HCT116 (cell line): ENCODE data around the gene TSPOAP1.

Experiments used
- CEBPB ChIP-seq: IDR thresholded peaks from 2 replicates; pipeline ENCODE4 v1.6.1; 2012; ENCODE audit warnings: low read depth
- CTCF ChIP-seq, 3 experiments: fragments of 200-600 bp in 1 of 3; sonication (generic) in 1 of 3; IDR thresholded peaks in 2 of 3; conservative IDR thresholded peaks in 1 of 3; 2 replicates each; pipeline ENCODE4 v1.5.1; 2012 to 2017; ENCODE audit warnings: low read depth in 2 of 3, low read length in 2 of 3, antibody characterized with exemption in 1 of 3, borderline replicate concordance in 1 of 3, control low read depth in 1 of 3, mild to moderate bottlenecking in 1 of 3, mixed read lengths in 1 of 3, mixed run types in 1 of 3, moderate library complexity in 1 of 3; ENCODE audit not compliant: insufficient read depth in 1 of 3
- EZH2 ChIP-seq: fragments of 200-600 bp; sonication (generic); IDR thresholded peaks from 2 replicates; pipeline ENCODE4 v1.6.1; 2017; ENCODE audit warnings: antibody characterized with exemption, mixed run types
- FOSL1 ChIP-seq: IDR thresholded peaks from 2 replicates; pipeline ENCODE4 v1.6.1; 2012; ENCODE audit warnings: low read depth
- POLR2A ChIP-seq: IDR thresholded peaks from 2 replicates; pipeline ENCODE4 v1.7.0; 2011; ENCODE audit warnings: borderline replicate concordance; ENCODE audit not compliant: insufficient read depth, insufficient read length; ENCODE audit errors: extremely low read depth
- POLR2AphosphoS5 ChIP-seq: IDR thresholded peaks from 2 replicates; pipeline ENCODE4 v1.6.1; 2011; ENCODE audit warnings: mild to moderate bottlenecking, low read depth, low read length, moderate library complexity
- RAD21 ChIP-seq: IDR thresholded peaks from 2 replicates; pipeline ENCODE4 v1.6.1; 2012; ENCODE audit warnings: low read depth, mild to moderate bottlenecking
- REST ChIP-seq: IDR thresholded peaks from 2 replicates; pipeline ENCODE4 v1.6.1; 2012; ENCODE audit warnings: low read depth
- SP1 ChIP-seq: IDR thresholded peaks from 2 replicates; pipeline ENCODE4 v1.6.1; 2012; ENCODE audit warnings: low read depth
- TCF7L2 ChIP-seq: IDR thresholded peaks from 2 replicates; pipeline ENCODE4 v1.7.0; 2011; ENCODE audit warnings: borderline replicate concordance, inconsistent platforms; ENCODE audit not compliant: insufficient read depth, insufficient read length; ENCODE audit errors: extremely low read depth
- YY1 ChIP-seq: IDR thresholded peaks from 2 replicates; pipeline ENCODE4 v1.6.1; 2011; ENCODE audit warnings: low read length, low read depth, moderate library complexity, mild to moderate bottlenecking; ENCODE audit not compliant: insufficient replicate concordance; ENCODE audit errors: extremely low read depth
- ZNF274 ChIP-seq: fragments of 200-500 bp; sonication (Bioruptor generic); IDR thresholded peaks from 2 replicates; pipeline ENCODE4 v1.6.1; 2014; ENCODE audit warnings: mild to moderate bottlenecking, low read depth, low read length, inconsistent platforms

DNA sequence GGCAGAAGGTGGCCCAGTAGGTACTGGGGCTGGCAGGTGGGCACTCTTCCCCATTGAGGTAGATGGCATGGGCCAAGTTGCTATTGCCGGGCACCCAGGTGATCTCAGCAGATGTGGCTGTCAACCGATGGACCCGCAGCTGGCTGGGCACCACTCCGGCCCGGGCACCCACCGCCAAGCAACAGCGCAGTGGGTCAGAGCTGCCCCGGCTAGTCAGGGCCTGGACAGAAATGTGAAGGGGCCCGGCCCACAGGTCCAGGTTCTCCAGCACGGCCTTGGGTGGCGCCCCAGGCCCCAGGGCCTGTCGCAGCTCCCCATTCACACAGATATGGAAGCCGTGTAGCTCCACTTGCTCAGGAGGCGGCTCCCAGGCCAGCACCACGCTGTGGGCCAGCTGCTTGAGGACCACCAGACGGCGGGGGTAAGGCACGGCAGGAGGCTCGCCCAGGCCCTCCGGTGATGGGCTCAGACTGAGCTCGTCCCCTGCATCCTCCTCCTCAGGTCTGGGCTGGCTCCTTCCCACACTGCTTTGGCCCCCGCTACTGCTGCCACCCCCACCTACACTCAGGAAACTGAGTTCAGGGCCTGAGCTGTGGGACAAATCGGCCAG is 16.5 kb downstream of the TSPOAP1 start:
- no peak for TF ChIP-seq SP1
- no peak for TF ChIP-seq POLR2AphosphoS5
- TF ChIP-seq CEBPB = no peak
- no peak for TF ChIP-seq CTCF (IDR thresholded peaks at IDR 0.05 in 2 of 3, conservative IDR thresholded peaks at IDR 0.05 in 1 of 3; ENCODE audit: borderline replicate concordance in 1 of 3, insufficient read depth in 1 of 3, low read depth in 2 of 3, low read length in 2 of 3)
- no peak for TF ChIP-seq EZH2
- no peak for TF ChIP-seq POLR2A
- TF ChIP-seq YY1 = no peak
- TF ChIP-seq RAD21 = no peak
- no peak for TF ChIP-seq FOSL1
- TF ChIP-seq REST = no peak
- no peak for TF ChIP-seq ZNF274
- TF ChIP-seq TCF7L2 = no peak
